ENCODE data around the gene HEPHL1. TPM values are rescaled to one million over a fixed set of nuclear protein-coding genes. Genes with fewer than 3 reads are reported as not detected.

Gene HEPHL1
- total RNA-seq, 1 experiment from 2014 or later, result not detected

GRCh38 chr11:94104734-94105133 is 83.6 kb downstream of the HEPHL1 start:
- no peak overlapping the region for H3K4me2 ChIP-seq (ENCODE audit: low read length)
- RAD21 ChIA-PET (ENCODE audit: low non-redundant PET in 1 of 2, low total read pairs in 2 of 2, uncharacterized antibody in 2 of 2, unreplicated experiment in 2 of 2), result no interaction called here
- H3K9ac ChIP-seq (ENCODE audit: low read length), result no peak overlapping the region
- no peak overlapping the region for H3K27ac ChIP-seq (ENCODE audit: low read depth, low read length)
- BruUV-seq (replicated peaks), result no TSS peak
- POLR2A ChIA-PET, result no interaction called here
- no peak overlapping the region for H2AFZ ChIP-seq (ENCODE audit: low read depth, low read length, poor library complexity, severe bottlenecking)
- no peaks in the 10 kb centered on the region for H3K36me3 ChIP-seq (ENCODE audit: control insufficient read depth in 1 of 2, insufficient read depth in 2 of 2, low read length in 2 of 2)
- no peak overlapping the region for H3K4me3 ChIP-seq (replicated peaks in 1 of 2; ENCODE audit: low read depth in 1 of 2, low read length in 2 of 2)
- no peaks in the 10 kb centered on the region for H4K20me1 ChIP-seq (ENCODE audit: insufficient read depth)
- H3K79me2 ChIP-seq (ENCODE audit: insufficient read depth, low read length), result no peaks in the 10 kb centered on the region
- H3K9me3 ChIP-seq (ENCODE audit: control insufficient read depth in 1 of 2, insufficient read depth in 1 of 2, low read depth in 1 of 2, low read length in 2 of 2), result no peaks in the 10 kb centered on the region
- no peak for ATAC-seq
- intact Hi-C loops (cut with micrococcal nuclease), result loop anchor here (5.0 kb wide), 1 partner anchor 182 kb away; no protein-coding TSS in a partner anchor
- CTCF ChIA-PET, result no interaction called here
- no peaks in the 10 kb centered on the region for H3K4me1 ChIP-seq (ENCODE audit: control insufficient read depth in 1 of 2, insufficient read depth in 2 of 2, low read length in 2 of 2)
- no peaks in the 10 kb centered on the region for H3K9me2 ChIP-seq (ENCODE audit: insufficient read depth)
- no peak for DNase-seq (ENCODE audit: low read depth, low spot score)
- TF ChIP-seq RAD21 (IDR thresholded peaks at IDR 0.05; ENCODE audit: low read depth) (no peak), ZBTB33 (IDR thresholded peaks at IDR 0.05; ENCODE audit: extremely low read depth, insufficient replicate concordance, low read length) (no peak), CEBPB (IDR thresholded peaks at IDR 0.05; ENCODE audit: low read depth) (no peak), MAX (IDR thresholded peaks at IDR 0.05) (no peak), ATF3 (IDR thresholded peaks at IDR 0.05) (no peak), SRF (IDR thresholded peaks at IDR 0.05; ENCODE audit: low read depth) (no peak), CTCF (IDR thresholded peaks at IDR 0.05 in 2 of 3, conservative IDR thresholded peaks at IDR 0.05 in 1 of 3; ENCODE audit: borderline replicate concordance in 1 of 3, insufficient read depth in 1 of 3, low read depth in 2 of 3, low read length in 2 of 3) (no peak), CBX3 (IDR thresholded peaks at IDR 0.05; ENCODE audit: low read depth) (no peak), EZH2 (IDR thresholded peaks at IDR 0.05) (no peak), SP1 (IDR thresholded peaks at IDR 0.05; ENCODE audit: low read depth) (no peak), JUND (IDR thresholded peaks at IDR 0.05) (no peak), EZH2phosphoT487 (IDR thresholded peaks at IDR 0.05; ENCODE audit: borderline replicate concordance) (no peak), ZFX (IDR thresholded peaks at IDR 0.05) (no peak)
- H3K27me3 ChIP-seq (ENCODE audit: insufficient read depth, low read length), result no peaks in the 10 kb centered on the region

Data from HCT116 (cell line).